ENCODE results near the gene ENOX1.

DNA sequence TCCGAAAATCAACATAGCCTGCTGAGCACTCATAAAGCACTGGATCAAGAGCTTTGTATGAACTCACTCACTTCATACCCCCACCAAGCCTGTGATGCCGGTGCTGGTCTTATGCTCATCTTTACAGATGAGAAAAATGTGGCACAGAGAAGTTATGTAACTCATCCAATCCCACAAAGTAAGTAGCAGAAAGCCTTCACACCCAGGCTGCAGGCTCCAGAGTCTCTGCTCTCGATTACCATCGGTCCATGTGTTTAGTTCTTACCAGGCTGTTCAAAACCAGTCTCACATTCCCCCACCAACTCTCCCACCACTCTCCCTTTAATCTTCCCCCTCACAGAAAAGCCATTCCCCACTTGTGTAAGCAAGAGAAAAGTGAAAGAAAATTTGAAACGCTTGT lies 487.4 kb downstream of the ENOX1 start:
- TF ChIP-seq MYC (IDR thresholded peaks at IDR 0.05; ENCODE audit: low read depth, low read length) (no peak), EZH2 (IDR thresholded peaks at IDR 0.05; ENCODE audit: borderline replicate concordance, low read depth, low read length, severe bottlenecking) (no peak), POLR2A (IDR thresholded peaks at IDR 0.05; ENCODE audit: low read depth, low read length) (no peak), POLR2AphosphoS5 (IDR thresholded peaks at IDR 0.05; ENCODE audit: insufficient read depth, low read depth, low read length) (no peak), GATA2 (IDR thresholded peaks at IDR 0.05; ENCODE audit: insufficient read depth, insufficient read length, low read depth, low read length) (no peak)
- TF ChIP-seq, protein P1, sequence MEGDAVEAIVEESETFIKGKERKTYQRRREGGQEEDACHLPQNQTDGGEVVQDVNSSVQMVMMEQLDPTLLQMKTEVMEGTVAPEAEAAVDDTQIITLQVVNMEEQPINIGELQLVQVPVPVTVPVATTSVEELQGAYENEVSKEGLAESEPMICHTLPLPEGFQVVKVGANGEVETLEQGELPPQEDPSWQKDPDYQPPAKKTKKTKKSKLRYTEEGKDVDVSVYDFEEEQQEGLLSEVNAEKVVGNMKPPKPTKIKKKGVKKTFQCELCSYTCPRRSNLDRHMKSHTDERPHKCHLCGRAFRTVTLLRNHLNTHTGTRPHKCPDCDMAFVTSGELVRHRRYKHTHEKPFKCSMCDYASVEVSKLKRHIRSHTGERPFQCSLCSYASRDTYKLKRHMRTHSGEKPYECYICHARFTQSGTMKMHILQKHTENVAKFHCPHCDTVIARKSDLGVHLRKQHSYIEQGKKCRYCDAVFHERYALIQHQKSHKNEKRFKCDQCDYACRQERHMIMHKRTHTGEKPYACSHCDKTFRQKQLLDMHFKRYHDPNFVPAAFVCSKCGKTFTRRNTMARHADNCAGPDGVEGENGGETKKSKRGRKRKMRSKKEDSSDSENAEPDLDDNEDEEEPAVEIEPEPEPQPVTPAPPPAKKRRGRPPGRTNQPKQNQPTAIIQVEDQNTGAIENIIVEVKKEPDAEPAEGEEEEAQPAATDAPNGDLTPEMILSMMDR (IDR thresholded peaks at IDR 0.05; ENCODE audit: extremely low read depth in 1 of 2, insufficient read depth in 1 of 2, low read depth in 1 of 2, low read length in 2 of 2) = no peak
